Ovary (tissue), 3 donors: Measurements from ENCODE around the gene COPS2.

ENCODE experiments used
- POLR2A ChIP-seq: fragments of 450-650 bp; IDR thresholded peaks from one replicate; pipeline ENCODE4 v1.6.1; 2017; ENCODE audit warnings: antibody characterized with exemption, mild to moderate bottlenecking, moderate library complexity
- TF ChIP-seq, protein P1 (sequence below), 3 donors: fragments of 450-650 bp in 2 of 3; fragments of 200-600 bp in 1 of 3; IDR thresholded peaks; one replicate each; pipeline versions ENCODE4 v1.5.1 to v1.8.0; 2016 to 2022; ENCODE audit warnings: antibody characterized with exemption in 3 of 3, mild to moderate bottlenecking in 1 of 3
- donor health status: DM: no; HTN: no; CAD: no.

- TF ChIP-seq, protein P1, sequence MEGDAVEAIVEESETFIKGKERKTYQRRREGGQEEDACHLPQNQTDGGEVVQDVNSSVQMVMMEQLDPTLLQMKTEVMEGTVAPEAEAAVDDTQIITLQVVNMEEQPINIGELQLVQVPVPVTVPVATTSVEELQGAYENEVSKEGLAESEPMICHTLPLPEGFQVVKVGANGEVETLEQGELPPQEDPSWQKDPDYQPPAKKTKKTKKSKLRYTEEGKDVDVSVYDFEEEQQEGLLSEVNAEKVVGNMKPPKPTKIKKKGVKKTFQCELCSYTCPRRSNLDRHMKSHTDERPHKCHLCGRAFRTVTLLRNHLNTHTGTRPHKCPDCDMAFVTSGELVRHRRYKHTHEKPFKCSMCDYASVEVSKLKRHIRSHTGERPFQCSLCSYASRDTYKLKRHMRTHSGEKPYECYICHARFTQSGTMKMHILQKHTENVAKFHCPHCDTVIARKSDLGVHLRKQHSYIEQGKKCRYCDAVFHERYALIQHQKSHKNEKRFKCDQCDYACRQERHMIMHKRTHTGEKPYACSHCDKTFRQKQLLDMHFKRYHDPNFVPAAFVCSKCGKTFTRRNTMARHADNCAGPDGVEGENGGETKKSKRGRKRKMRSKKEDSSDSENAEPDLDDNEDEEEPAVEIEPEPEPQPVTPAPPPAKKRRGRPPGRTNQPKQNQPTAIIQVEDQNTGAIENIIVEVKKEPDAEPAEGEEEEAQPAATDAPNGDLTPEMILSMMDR (IDR thresholded peaks at IDR 0.05) = no peak
- TF ChIP-seq POLR2A = no peak
Observed at GRCh38 chr15:49154799-49155109, 645 bp downstream of the COPS2 start.
